Dermis blood vessel endothelial cell (primary cell): ENCODE measurements around the gene SLCO4A1. TPM values are rescaled to one million over a fixed set of nuclear protein-coding genes. Genes with fewer than 3 reads are reported as not detected.
"Not testable (repeated sequence)": the region's sequence is repeated elsewhere in the genome, so short reads cannot be mapped to it uniquely, and the experiment has no call there.

ENCODE experiments used
- DNase-seq: peaks from one replicate; pipeline ENCODE4 v3.0.0; 2010
- total RNA-seq: library from RNA; depleted of rRNA; stranded (reverse); fragments of >200 nt; gene quantifications from 2 replicates; pipeline ENCODE4 v1.2.3, GENCODE V29; 2014

The SLCO4A1 gene
- total RNA-seq, 1 donor from 2014 or later: 4.8 TPM

GRCh38 chr20:62622877-62623487 is 19.3 kb upstream of the SLCO4A1 start:
- DNase-seq: no peak

GRCh38 chr20:62623488-62624324 is 18.6 kb upstream of the SLCO4A1 start:
- peak; percentile 93 for DNase-seq

- no peak for DNase-seq
Observed at GRCh38 chr20:62624325-62624690, 18.0 kb upstream of the SLCO4A1 start.

DNA sequence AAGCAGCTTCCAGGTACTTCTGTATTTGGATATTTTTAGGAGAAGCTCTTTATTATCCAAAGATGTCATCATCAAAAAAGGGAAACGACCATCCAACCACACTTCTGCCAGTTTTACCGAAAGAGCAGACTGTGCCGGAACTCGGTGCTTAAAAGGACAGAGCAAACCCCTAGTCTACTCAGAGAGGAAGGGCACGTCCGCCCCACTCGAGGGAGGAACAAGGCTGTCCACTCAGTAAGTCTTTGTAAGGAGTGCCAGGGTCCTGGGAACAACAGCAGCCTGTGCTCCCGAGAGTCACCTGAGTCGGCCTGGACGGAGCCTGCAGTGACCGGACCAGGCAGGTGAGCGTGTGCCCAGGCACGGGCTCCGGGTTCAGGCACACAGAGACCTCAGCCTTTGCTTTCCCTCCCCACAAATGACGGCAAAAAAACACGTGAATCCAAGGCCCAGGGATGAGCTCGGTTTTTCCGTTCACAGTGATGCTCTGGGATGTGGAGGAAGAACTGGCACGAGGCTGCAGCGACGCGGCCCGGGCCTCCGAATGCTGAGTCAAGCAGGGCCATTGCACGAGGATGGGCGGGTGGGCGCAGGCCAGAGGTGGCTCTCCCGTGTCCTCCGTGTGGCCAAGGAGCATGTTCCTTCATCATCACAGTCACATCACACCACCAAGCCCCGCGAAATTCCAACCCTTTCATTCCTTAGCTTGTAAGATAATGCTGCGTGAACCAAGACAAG is 17.4 kb upstream of the SLCO4A1 start:
- DNase-seq: no peak

GRCh38 chr20:62625516-62625915 is 16.8 kb upstream of the SLCO4A1 start:
- DNase-seq: no peak

- DNase-seq: no peak
Observed at GRCh38 chr20:62625921-62626547, 16.3 kb upstream of the SLCO4A1 start.

DNA sequence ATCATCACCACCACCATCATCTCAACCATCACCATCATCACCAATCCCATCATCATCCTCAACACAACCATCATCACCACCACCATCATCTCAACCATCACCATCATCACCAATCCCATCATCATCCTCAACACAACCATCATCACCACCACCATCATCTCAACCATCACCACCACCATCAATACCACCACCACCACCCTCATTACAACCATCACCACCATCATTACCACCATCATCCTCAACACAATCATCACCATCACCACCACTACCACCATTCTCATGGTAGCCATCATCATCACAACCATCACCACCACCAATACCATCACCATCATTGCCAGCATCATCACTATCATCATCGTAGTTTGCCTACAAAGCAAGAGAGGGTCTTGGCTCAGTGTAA is 14.9 kb upstream of the SLCO4A1 start:
- DNase-seq: not testable (repeated sequence)

DNA sequence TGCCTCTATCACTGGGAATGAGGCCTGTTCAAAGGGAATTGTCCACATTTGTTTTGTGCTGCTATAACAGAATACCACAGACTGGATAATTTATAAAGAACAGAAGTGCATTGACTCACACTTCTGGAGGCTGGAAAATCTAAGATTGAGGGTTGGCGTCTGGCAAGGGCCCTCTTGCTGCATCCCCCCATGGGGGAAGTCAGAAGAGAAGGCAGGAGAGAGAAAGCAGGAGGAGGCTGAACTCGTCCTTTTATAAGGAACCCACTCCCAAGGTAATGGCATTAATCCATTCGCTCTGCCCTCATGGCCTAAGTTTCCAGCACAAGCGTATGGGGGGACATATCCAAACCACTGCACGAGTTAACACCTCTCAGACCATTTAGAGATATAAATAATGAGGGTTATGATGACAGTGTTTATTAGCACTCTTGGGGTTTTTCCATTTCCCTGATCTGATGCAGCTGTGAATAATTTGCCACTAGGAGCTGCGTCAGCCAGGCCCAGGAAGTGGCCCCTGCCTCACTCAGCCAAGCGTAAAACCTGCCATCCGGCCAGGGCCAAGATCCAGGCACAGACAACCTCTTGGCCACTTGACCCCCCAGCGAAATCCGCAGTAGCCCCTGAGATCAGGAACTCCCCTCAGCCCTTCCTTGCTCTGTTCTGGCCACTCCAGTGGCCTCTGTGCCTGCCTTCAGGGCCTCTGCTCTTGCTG is 14.2 kb upstream of the SLCO4A1 start:
- no peak for DNase-seq

GRCh38 chr20:62628691-62629090 is 13.6 kb upstream of the SLCO4A1 start:
- no peak for DNase-seq

DNA sequence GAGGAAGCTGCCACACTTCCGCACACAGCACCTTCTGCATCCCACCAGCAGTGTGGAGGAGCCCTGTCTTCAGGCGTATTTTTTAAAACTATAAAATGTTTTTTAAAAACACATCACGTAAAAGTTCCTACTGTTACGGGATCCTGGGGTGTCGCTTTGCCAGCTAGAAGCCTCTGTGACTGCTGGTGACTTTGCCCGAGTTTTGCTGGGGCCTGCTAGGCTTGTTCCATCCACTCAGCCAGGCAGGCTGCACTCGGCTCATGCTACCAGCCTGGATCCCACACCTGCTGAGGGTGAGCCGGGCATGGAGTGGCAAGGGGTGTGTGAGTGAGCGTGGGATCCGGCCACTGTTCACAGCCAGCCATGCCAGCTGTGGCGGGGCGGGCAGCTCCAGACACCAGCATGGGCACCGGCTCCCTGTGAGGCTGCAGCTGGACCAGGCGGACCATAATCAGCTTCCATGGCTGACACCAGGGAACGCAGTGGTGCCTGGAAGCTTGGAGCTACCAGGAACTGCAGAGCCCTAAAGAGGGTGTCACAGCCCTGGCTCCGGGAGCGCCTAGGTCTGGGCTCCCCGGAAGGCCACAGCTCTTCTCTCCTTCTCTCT is 12.3 kb upstream of the SLCO4A1 start:
- no peak for DNase-seq

- DNase-seq: no peak
Observed at GRCh38 chr20:62631336-62632308, 10.7 kb upstream of the SLCO4A1 start.

GRCh38 chr20:62632575-62633090 is 9.7 kb upstream of the SLCO4A1 start:
- DNase-seq: peak; percentile 25

DNA sequence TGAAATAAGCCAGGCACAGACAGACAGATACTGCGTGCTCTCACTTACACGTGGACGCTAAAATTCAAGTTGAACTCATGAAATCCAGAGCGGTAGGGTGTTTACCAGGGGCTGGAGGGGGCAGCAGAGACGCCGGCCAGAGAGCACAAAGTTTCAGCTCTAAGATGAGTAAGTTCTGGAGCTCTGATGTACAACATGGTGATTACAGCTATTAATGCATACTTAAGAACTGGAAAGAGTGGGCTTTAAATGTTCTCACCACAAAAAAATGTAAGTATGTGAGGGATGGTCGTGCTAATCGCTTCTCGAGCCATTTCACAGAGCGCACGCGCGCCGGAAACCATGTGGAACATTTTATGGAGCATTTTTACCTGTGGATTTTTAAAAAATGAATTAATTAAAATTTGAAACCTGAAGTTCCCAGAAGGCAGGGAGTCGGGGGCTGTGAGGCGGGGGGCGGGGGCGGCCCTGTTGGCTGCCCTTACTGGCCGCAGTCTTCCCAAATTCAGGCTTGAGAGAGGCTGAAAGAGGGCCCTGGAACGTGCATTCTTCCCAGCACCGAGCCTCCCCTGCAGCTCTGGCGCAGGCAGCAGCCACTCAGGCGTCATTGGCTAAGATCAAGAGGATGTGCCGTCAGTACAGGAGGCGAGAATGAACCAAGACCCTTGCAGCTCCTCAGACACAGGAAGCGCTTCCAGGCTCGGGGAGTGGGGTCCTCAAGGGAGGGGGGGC is 8.5 kb upstream of the SLCO4A1 start:
- no peak for DNase-seq

- DNase-seq: no peak
Observed at GRCh38 chr20:62634330-62634967, 7.9 kb upstream of the SLCO4A1 start.

GRCh38 chr20:62635232-62635631 is 7.1 kb upstream of the SLCO4A1 start:
- no peak for DNase-seq

DNA sequence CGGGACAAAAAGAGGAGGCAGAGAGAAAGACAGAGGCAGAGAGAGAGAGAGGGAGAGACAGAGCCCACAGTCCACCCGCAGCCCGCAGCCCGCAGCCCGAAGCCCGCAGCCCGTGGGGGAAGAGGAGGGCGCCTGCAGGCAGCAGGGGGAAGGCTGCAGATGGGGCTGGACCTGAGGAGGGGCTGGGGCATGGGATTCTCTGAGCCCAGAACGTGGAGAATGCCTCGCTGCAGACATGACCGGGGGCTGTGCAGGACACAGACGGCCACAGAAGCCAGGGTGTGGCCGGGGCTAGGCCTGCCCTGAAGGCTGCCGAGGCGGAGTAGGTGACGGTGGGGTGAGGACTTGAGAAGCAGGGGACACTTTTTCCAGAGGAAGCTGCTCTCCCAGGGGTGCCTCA is 6.5 kb upstream of the SLCO4A1 start:
- no peak for DNase-seq

GRCh38 chr20:62636446-62636845 is 5.9 kb upstream of the SLCO4A1 start:
- DNase-seq: no peak

GRCh38 chr20:62637110-62637509 is 5.2 kb upstream of the SLCO4A1 start:
- no peak for DNase-seq

DNA sequence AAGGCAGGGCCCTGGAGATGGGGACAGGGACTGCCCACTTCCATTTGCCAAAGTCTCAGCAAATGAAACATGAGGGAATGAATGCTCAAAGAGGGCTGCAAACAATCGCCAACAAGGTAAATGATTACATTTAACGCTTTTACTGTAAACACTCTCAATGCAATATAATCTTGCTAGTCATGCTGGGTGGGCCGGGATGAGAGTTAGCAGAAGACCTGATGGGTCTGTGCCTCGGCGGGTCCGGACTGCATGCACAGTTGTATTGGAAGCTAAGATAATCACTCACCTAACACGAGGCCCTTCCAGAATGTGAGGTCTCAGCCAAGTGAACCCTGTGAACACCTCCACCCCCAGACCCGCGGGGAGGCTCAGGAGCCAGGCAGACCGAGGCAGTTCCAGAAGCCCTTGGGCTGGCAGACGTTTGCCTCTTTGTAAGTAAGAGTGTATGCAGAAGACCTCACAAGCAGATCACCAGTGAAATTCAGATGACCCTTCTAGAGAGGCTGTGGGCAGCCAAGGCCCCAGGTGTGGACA is 4.7 kb upstream of the SLCO4A1 start:
- no peak for DNase-seq
